HEK293 (cell line): ENCODE results near the gene SLC1A1.

Source experiments
- KLF1 ChIP-seq: fragments of 450-650 bp; formaldehyde crosslinking; IDR thresholded peaks from 2 replicates; pipeline ENCODE4 v1.5.1; 2016; ENCODE audit warnings: missing biosample characterization, missing genetic modification characterization
- ZNF623 ChIP-seq: fragments of 450-650 bp; formaldehyde crosslinking; IDR thresholded peaks from 2 replicates; pipeline ENCODE4 v1.5.1; 2016; ENCODE audit warnings: missing biosample characterization, missing genetic modification characterization

DNA sequence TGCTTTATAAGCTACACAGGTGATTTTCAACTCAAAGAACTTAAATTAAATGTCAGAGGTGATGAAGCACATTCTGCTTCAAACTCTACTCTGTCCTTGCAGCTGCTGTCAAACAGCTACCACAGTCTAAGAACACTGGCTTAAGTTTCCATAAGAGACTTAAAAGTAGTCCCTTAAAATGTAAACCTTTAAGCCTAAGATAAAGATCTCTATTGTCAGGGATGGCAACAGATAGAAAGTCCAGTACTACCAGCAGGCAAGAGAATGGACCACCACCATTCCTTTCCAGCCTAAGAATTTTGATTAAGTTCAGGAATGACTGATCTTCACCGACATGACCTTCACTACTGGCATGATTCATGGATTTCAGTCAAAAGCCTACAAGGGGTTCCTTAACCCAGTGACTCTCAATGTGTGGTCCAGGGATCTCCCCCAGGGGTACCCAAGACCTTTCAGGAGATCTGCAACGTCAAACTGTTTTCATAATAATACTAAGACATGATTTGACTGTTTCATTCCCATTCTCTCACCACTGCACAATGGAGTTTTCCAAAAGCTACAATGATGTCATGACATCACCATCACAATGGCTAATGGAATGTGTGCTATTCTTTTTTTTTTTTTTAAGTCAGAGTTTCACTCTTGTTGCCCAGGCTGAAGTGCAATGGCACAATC is 130.8 kb downstream of the SLC1A1 start:
- TF ChIP-seq KLF1 (tag by site-specific recombination), result no peak
- no peak for TF ChIP-seq ZNF623 (tag by site-specific recombination)
